RWPE1 (cell line): ENCODE data around the gene LAPTM5.

Experiments
- CTCF ChIA-PET: fragments of 350-600 bp; sonication (Branson Sonifier 250); formaldehyde crosslinking; extraction: SDS; loops from one replicate; lab custom pipeline; 2021; lab: Yijun Ruan, JAX
- POLR2A ChIA-PET: fragments of 400-600 bp; formaldehyde crosslinking; extraction: SDS; loops from one replicate; lab custom pipeline; 2020; ENCODE audit warnings: antibody characterized with exemption; ENCODE audit not compliant: low non-redundant PET; lab: Yijun Ruan, JAX
- DNase-seq: peaks from one replicate; pipeline ENCODE4 v3.0.0; 2012; ENCODE audit warnings: low spot score
- H3K27ac ChIP-seq: fragments of 450-650 bp; 2 replicates; pipeline ENCODE4 v1.5.1; 2017
- TF ChIP-seq, protein P1 (sequence below): fragments of 450-650 bp; conservative IDR thresholded peaks from 2 replicates; pipeline ENCODE4 v1.5.1; 2017; ENCODE audit warnings: low read depth, mild to moderate bottlenecking

Gene LAPTM5

DNA sequence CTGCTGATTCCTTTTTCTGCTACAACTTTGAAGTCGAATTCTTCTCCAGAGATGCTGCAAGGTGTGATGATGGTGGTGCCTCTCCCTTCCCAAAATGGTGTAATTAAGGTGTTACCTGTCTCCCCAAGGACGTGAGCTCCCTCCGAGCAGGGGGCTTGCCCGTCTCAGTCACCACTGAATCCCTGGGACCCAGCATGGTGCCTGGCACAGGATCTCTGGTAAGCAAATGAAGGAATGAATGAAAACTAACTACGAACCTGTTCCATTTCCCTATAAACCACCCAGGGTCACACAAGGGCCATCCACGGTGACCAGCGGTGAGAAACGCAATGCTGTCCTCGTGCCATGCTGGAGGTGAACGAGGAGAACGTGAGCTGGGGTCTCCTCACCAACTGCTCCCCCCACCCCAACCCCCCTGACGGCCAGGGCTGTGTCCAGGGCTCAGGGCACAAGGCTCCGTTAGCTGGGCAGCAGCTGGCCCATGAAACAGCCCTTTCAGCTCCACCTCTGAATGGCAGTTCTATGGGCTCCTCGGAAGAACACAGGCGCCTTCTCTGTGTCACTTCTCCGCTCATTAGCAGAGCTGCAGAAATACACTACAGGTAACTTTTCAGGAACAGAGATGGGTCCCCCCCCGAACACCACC is 32.0 kb downstream of the LAPTM5 start:
- no peak overlapping the region for H3K27ac ChIP-seq
- ChIA-PET CTCF (interaction anchor here (3.0 kb wide), 1 partner anchor 54 kb away, joined by 9 read pairs; no protein-coding TSS in a partner anchor), POLR2A (interaction anchor here (0.6 kb wide), 1 partner anchor 412 kb away, joined by 3 read pairs; no protein-coding TSS in a partner anchor)
- DNase-seq = no peak
- TF ChIP-seq, protein P1, sequence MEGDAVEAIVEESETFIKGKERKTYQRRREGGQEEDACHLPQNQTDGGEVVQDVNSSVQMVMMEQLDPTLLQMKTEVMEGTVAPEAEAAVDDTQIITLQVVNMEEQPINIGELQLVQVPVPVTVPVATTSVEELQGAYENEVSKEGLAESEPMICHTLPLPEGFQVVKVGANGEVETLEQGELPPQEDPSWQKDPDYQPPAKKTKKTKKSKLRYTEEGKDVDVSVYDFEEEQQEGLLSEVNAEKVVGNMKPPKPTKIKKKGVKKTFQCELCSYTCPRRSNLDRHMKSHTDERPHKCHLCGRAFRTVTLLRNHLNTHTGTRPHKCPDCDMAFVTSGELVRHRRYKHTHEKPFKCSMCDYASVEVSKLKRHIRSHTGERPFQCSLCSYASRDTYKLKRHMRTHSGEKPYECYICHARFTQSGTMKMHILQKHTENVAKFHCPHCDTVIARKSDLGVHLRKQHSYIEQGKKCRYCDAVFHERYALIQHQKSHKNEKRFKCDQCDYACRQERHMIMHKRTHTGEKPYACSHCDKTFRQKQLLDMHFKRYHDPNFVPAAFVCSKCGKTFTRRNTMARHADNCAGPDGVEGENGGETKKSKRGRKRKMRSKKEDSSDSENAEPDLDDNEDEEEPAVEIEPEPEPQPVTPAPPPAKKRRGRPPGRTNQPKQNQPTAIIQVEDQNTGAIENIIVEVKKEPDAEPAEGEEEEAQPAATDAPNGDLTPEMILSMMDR = no peak

DNA sequence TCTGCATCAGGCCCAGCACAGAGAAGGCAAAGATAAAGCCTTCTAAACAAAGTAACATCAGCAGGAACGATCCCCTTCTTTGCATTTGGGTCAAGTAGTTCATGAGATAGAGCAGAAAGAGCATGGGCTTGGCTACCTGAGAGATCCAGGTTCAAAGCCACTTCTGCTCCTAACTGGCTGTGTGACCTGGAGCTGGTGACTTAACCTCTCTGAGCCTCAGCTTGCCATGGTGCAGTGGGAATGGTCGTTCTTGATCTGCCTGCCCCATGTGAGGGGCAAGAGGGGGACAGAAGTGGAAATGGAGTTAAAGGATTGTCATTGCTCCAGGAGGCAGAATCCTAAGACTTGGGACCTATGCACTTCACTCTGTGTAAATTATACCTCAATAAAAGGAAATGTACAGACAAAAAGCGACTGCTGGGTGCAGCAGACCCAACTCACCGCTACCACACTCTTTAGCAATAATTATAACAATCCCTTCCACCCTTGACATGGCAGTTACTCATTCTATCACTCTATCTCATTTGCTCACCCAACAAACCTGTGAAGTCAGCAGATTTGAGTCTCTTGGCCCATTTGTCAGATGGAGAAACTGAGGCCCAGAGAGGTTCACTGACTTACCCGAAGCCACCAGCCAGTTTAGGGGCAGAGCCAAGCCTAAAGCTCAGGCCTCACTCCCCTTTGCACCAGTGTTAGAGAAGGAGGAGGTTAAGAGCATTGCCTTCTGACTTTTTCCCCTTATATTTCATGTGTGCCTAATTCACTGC is 32.7 kb downstream of the LAPTM5 start:
- ChIA-PET POLR2A (no interaction called here), CTCF (interaction anchor here (3.0 kb wide), 1 partner anchor 54 kb away, joined by 9 read pairs; no protein-coding TSS in a partner anchor)
- TF ChIP-seq, protein P1 = no peak
- DNase-seq = no peak
- no peak overlapping the region for H3K27ac ChIP-seq

DNA sequence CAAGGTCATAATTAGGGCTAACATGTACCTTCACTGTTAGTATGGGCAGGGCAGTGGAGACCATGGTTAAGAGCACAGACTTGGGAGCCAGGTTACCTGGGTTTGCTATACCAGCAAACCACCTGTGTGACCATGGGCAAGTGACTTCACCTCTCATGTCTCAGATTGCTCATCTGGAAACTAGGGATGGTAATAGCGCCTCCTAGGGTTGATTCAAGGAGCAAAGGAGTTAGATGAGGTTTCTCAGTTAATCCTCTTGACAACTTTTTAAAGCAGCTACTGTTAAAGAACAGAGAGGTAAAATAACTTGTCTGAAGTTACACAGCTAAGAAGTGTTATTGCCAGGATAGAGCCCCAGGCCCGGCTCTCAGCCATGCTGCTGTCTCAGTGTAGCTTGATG is 33.4 kb downstream of the LAPTM5 start:
- POLR2A ChIA-PET = no interaction called here
- DNase-seq = no peak

DNA sequence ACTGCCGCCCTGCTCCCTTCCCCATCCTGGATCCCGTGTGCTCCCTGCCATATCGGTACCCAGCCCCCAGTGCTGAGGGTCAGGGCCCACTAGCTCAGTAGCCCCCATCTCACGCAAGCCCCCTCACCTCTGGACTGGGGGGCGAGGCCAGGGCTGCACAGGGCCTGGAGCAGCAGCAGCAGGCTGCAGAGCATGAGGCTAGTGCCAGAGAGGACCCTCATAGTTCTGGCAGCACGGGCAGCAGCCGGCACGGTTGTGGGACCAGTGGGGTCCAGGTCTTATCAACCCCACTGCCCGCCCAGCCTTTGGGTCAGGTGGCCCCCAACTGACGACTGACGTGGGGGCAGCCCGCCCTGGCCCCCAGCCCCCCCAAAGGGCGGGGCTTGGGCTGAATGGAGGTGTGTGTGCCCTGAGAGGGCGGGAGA is 34.2 kb downstream of the LAPTM5 start, which contains the start of gene MATN1:
Gene MATN1, minus strand, starts transcription at position 255 of the 425 bp plus-strand sequence. Its CDS starts 34 bp downstream, at position 221.
- no peak for DNase-seq
- TF ChIP-seq, protein P1 = no peak
- ChIA-PET POLR2A (no interaction called here), CTCF (no interaction called here)
- H3K27ac ChIP-seq = no peak within 1 kb of the TSS

More for the DNA sequence above, 33.4 kb downstream of the LAPTM5 start:
- H3K27ac ChIP-seq = no peak overlapping the region
- CTCF ChIA-PET = interaction anchor here (3.0 kb wide), 1 partner anchor 55 kb away, joined by 9 read pairs; no protein-coding TSS in a partner anchor
- TF ChIP-seq, protein P1 = no peak; the same call in 1 of the 2 replicates

DNA sequence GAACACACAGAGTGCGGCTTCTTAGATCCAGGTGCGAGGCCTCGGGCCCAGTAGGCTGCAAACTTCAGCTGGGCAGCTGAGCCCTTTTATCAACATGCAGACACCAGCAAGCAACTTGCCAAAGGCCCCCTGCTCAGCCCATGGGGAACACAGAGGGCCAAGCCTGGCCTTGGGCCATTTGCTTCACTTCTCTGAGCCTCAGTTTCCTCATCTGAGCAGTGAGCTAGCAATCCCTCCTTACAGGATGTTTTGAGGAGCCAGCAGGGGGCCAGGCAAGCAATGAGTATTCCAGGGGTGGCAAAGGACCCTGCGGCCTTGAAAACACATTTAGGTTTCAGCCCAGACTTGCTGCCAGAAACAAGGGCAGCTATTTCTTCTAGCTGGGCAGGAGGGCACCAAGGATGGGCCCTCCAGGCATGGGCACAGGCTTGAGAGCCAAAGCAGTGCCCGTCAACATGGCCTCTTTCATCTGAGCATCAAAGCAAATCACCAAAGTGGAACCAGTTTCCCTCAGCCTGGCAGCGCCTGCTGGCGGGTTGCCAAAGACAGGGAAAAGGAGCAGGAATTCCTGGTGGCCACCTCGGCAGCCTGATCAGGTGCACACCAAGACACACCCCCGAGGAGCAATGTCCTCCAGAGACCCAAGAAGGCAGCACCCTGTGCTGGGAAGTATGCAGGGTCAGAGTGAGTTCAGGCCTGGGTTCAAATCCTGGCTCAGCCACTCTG is 35.6 kb downstream of the LAPTM5 start:
- ChIA-PET POLR2A (interaction anchor here (0.6 to 1.1 kb wide), 2 partner anchors 57 to 58 kb away, joined by 3 to 4 read pairs; no protein-coding TSS in a partner anchor), CTCF (interaction anchor here (0.7 to 4.4 kb wide), 3 partner anchors 57 to 192 kb away, joined by 3 to 63 read pairs (median 3); no protein-coding TSS in a partner anchor)
- TF ChIP-seq, protein P1 = no peak
- DNase-seq = no peak
- peak overlapping the region; percentile 26 for H3K27ac ChIP-seq
